ENCODE data around the gene NCKAP5.

NCKAP5 gene

GRCh38 chr2:133405252-133405651 lies 163.0 kb downstream of the NCKAP5 start:
- H3K27ac Mint-ChIP-seq = no peak overlapping the region
- H3K27me3 Mint-ChIP-seq (ENCODE audit: low read depth) = no peaks in the 10 kb centered on the region
- H3K4me1 Mint-ChIP-seq (ENCODE audit: low read depth) = no peaks in the 10 kb centered on the region

GRCh38 chr2:133400411-133400810 lies 167.9 kb downstream of the NCKAP5 start:
- no peak overlapping the region for H3K27ac Mint-ChIP-seq
- DNase-seq (ENCODE audit: low spot score) = no peak

More at GRCh38 chr2:133405252-133405651, 163.0 kb downstream of the NCKAP5 start:
- H3K9me3 Mint-ChIP-seq = no peaks in the 10 kb centered on the region
- no peak for DNase-seq (ENCODE audit: low spot score)
- H3K36me3 Mint-ChIP-seq (ENCODE audit: low read depth) = no peaks in the 10 kb centered on the region
- no peak overlapping the region for H3K4me3 Mint-ChIP-seq

GRCh38 chr2:133393895-133394294 lies 174.4 kb downstream of the NCKAP5 start:
- peaks cover 12% of the 10 kb centered on the region for H3K9me3 Mint-ChIP-seq
- H3K27me3 Mint-ChIP-seq (ENCODE audit: low read depth) = no peaks in the 10 kb centered on the region
- DNase-seq (ENCODE audit: low spot score) = no peak
- no peaks in the 10 kb centered on the region for H3K36me3 Mint-ChIP-seq (ENCODE audit: low read depth)
- no peak overlapping the region for H3K4me3 Mint-ChIP-seq
- H3K27ac Mint-ChIP-seq = no peak overlapping the region
- no peaks in the 10 kb centered on the region for H3K4me1 Mint-ChIP-seq (ENCODE audit: low read depth)

More at GRCh38 chr2:133400411-133400810, 167.9 kb downstream of the NCKAP5 start:
- Mint-ChIP-seq H3K4me3 (no peak overlapping the region), H3K4me1 (ENCODE audit: low read depth) (no peaks in the 10 kb centered on the region), H3K9me3 (no peaks in the 10 kb centered on the region), H3K27me3 (ENCODE audit: low read depth) (no peaks in the 10 kb centered on the region), H3K36me3 (ENCODE audit: low read depth) (no peaks in the 10 kb centered on the region)

GRCh38 chr2:133390156-133390555 lies 178.1 kb downstream of the NCKAP5 start:
- Mint-ChIP-seq H3K36me3 (ENCODE audit: low read depth) (no peaks in the 10 kb centered on the region), H3K9me3 (peaks cover 19% of the 10 kb centered on the region), H3K4me3 (no peak overlapping the region), H3K4me1 (ENCODE audit: low read depth) (no peaks in the 10 kb centered on the region), H3K27ac (no peak overlapping the region), H3K27me3 (ENCODE audit: low read depth) (no peaks in the 10 kb centered on the region)
- DNase-seq (ENCODE audit: low spot score) = no peak

- no peak for DNase-seq (ENCODE audit: low spot score)
- Mint-ChIP-seq H3K27me3 (ENCODE audit: low read depth) (no peaks in the 10 kb centered on the region), H3K9me3 (peaks cover 19% of the 10 kb centered on the region), H3K36me3 (ENCODE audit: low read depth) (no peaks in the 10 kb centered on the region), H3K4me1 (ENCODE audit: low read depth) (no peaks in the 10 kb centered on the region), H3K27ac (no peak overlapping the region), H3K4me3 (no peak overlapping the region)
Measured at GRCh38 chr2:133389569-133389968, 178.7 kb downstream of the NCKAP5 start.

GRCh38 chr2:133382566-133382965 lies 185.7 kb downstream of the NCKAP5 start:
- H3K4me3 Mint-ChIP-seq = no peak overlapping the region
- H3K9me3 Mint-ChIP-seq = peaks cover 3% of the 10 kb centered on the region
- H3K4me1 Mint-ChIP-seq (ENCODE audit: low read depth) = no peaks in the 10 kb centered on the region
- H3K27me3 Mint-ChIP-seq (ENCODE audit: low read depth) = no peaks in the 10 kb centered on the region
- DNase-seq (ENCODE audit: low spot score) = no peak
- H3K27ac Mint-ChIP-seq = no peak overlapping the region
- H3K36me3 Mint-ChIP-seq (ENCODE audit: low read depth) = no peaks in the 10 kb centered on the region

GRCh38 chr2:133380991-133381390 lies 187.3 kb downstream of the NCKAP5 start:
- H3K4me1 Mint-ChIP-seq (ENCODE audit: low read depth) = no peaks in the 10 kb centered on the region
- no peak for DNase-seq (ENCODE audit: low spot score)
- no peaks in the 10 kb centered on the region for H3K27me3 Mint-ChIP-seq (ENCODE audit: low read depth)
- no peaks in the 10 kb centered on the region for H3K9me3 Mint-ChIP-seq
- no peaks in the 10 kb centered on the region for H3K36me3 Mint-ChIP-seq (ENCODE audit: low read depth)
- H3K27ac Mint-ChIP-seq = no peak overlapping the region
- no peak overlapping the region for H3K4me3 Mint-ChIP-seq

GRCh38 chr2:133378928-133379549 lies 189.2 kb downstream of the NCKAP5 start:
- H3K36me3 Mint-ChIP-seq (ENCODE audit: low read depth) = no peaks in the 10 kb centered on the region
- H3K4me3 Mint-ChIP-seq = no peak overlapping the region
- no peaks in the 10 kb centered on the region for H3K9me3 Mint-ChIP-seq
- no peak overlapping the region for H3K27ac Mint-ChIP-seq
- no peaks in the 10 kb centered on the region for H3K27me3 Mint-ChIP-seq (ENCODE audit: low read depth)
- H3K4me1 Mint-ChIP-seq (ENCODE audit: low read depth) = no peaks in the 10 kb centered on the region
- no peak for DNase-seq (ENCODE audit: low spot score)

GRCh38 chr2:133378386-133378785 lies 189.9 kb downstream of the NCKAP5 start:
- Mint-ChIP-seq H3K36me3 (ENCODE audit: low read depth) (no peaks in the 10 kb centered on the region), H3K4me3 (no peak overlapping the region), H3K9me3 (no peaks in the 10 kb centered on the region), H3K27me3 (ENCODE audit: low read depth) (no peaks in the 10 kb centered on the region), H3K4me1 (ENCODE audit: low read depth) (no peaks in the 10 kb centered on the region), H3K27ac (no peak overlapping the region)
- no peak for DNase-seq (ENCODE audit: low spot score)

- no peaks in the 10 kb centered on the region for H3K4me1 Mint-ChIP-seq (ENCODE audit: low read depth)
- H3K4me3 Mint-ChIP-seq = no peak overlapping the region
- no peaks in the 10 kb centered on the region for H3K27me3 Mint-ChIP-seq (ENCODE audit: low read depth)
- no peak overlapping the region for H3K27ac Mint-ChIP-seq
- H3K36me3 Mint-ChIP-seq (ENCODE audit: low read depth) = no peaks in the 10 kb centered on the region
- no peaks in the 10 kb centered on the region for H3K9me3 Mint-ChIP-seq
- no peak for DNase-seq (ENCODE audit: low spot score)
Measured at GRCh38 chr2:133377599-133377998, 190.7 kb downstream of the NCKAP5 start.

- no peaks in the 10 kb centered on the region for H3K9me3 Mint-ChIP-seq
- no peaks in the 10 kb centered on the region for H3K4me1 Mint-ChIP-seq (ENCODE audit: low read depth)
- no peak for DNase-seq (ENCODE audit: low spot score)
- H3K36me3 Mint-ChIP-seq (ENCODE audit: low read depth) = no peaks in the 10 kb centered on the region
- no peak overlapping the region for H3K27ac Mint-ChIP-seq
- H3K27me3 Mint-ChIP-seq (ENCODE audit: low read depth) = no peaks in the 10 kb centered on the region
- H3K4me3 Mint-ChIP-seq = no peak overlapping the region
Measured at GRCh38 chr2:133377021-133377481, 191.2 kb downstream of the NCKAP5 start.

- H3K9me3 Mint-ChIP-seq = no peaks in the 10 kb centered on the region
- H3K27ac Mint-ChIP-seq = no peak overlapping the region
- no peaks in the 10 kb centered on the region for H3K27me3 Mint-ChIP-seq (ENCODE audit: low read depth)
- H3K36me3 Mint-ChIP-seq (ENCODE audit: low read depth) = no peaks in the 10 kb centered on the region
- no peak overlapping the region for H3K4me3 Mint-ChIP-seq
- no peaks in the 10 kb centered on the region for H3K4me1 Mint-ChIP-seq (ENCODE audit: low read depth)
- DNase-seq (ENCODE audit: low spot score) = no peak
Measured at GRCh38 chr2:133374781-133375180, 193.5 kb downstream of the NCKAP5 start.

- Mint-ChIP-seq H3K9me3 (no peaks in the 10 kb centered on the region), H3K27ac (no peak overlapping the region), H3K27me3 (ENCODE audit: low read depth) (no peaks in the 10 kb centered on the region), H3K4me1 (ENCODE audit: low read depth) (no peaks in the 10 kb centered on the region), H3K36me3 (ENCODE audit: low read depth) (no peaks in the 10 kb centered on the region), H3K4me3 (no peak overlapping the region)
- DNase-seq (ENCODE audit: low spot score) = no peak
Measured at GRCh38 chr2:133371286-133371685, 197.0 kb downstream of the NCKAP5 start.

- Mint-ChIP-seq H3K4me3 (no peak overlapping the region), H3K9me3 (no peaks in the 10 kb centered on the region), H3K27me3 (ENCODE audit: low read depth) (no peaks in the 10 kb centered on the region), H3K27ac (no peak overlapping the region), H3K4me1 (ENCODE audit: low read depth) (no peaks in the 10 kb centered on the region), H3K36me3 (ENCODE audit: low read depth) (no peaks in the 10 kb centered on the region)
- no peak for DNase-seq (ENCODE audit: low spot score)
Measured at GRCh38 chr2:133369901-133370658, 198.2 kb downstream of the NCKAP5 start.
